ENCODE data around the gene CSN3. TPM values are rescaled to one million over a fixed set of nuclear protein-coding genes. Genes with fewer than 3 reads are reported as not detected.
"Not testable (repeated sequence)": the region's sequence is repeated elsewhere in the genome, so short reads cannot be mapped to it uniquely, and the experiment has no call there.

The CSN3 gene
- total and polyA plus RNA-seq, 9 donors = not detected

DNA sequence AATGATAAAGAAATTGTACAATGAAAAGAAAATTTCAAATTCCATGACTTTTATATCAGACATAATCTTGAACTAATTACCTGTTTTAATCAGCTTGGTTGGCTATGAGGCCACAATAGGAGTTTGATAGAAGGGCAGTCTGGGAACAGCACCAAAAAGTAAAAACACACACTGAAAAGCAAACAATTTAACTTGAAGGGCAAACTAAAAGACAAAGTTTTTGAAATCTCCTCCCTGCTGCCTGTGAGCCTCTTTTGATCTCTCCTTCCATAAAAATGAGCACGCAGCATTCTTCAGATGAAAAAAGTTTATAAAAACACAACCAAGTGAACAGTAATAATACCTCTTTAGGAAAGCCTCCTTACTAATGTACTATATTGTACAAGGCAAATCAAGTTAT is 38.8 kb upstream of the CSN3 start:
- H3K36me3 ChIP-seq = no peaks in the 10 kb centered on the region
- no peaks in the 10 kb centered on the region for H3K4me1 ChIP-seq (ENCODE audit: insufficient read depth)
- 37 to 75% (median 54%) methylated on average over 1 of the region's 1 CpG for WGBS, 3 donors
- H3K9me3 ChIP-seq = no peaks in the 10 kb centered on the region
- TF ChIP-seq, protein P1, sequence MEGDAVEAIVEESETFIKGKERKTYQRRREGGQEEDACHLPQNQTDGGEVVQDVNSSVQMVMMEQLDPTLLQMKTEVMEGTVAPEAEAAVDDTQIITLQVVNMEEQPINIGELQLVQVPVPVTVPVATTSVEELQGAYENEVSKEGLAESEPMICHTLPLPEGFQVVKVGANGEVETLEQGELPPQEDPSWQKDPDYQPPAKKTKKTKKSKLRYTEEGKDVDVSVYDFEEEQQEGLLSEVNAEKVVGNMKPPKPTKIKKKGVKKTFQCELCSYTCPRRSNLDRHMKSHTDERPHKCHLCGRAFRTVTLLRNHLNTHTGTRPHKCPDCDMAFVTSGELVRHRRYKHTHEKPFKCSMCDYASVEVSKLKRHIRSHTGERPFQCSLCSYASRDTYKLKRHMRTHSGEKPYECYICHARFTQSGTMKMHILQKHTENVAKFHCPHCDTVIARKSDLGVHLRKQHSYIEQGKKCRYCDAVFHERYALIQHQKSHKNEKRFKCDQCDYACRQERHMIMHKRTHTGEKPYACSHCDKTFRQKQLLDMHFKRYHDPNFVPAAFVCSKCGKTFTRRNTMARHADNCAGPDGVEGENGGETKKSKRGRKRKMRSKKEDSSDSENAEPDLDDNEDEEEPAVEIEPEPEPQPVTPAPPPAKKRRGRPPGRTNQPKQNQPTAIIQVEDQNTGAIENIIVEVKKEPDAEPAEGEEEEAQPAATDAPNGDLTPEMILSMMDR (IDR thresholded peaks at IDR 0.05) = no peak
- TF ChIP-seq POLR2A (IDR thresholded peaks at IDR 0.05) = no peak
- H3K27ac ChIP-seq = no peak overlapping the region
- DNase-seq = no peak
- intact Hi-C loops (cut with DNase I) = no loop called here
- no peaks in the 10 kb centered on the region for H3K27me3 ChIP-seq
- no peak overlapping the region for H3K4me3 ChIP-seq

DNA sequence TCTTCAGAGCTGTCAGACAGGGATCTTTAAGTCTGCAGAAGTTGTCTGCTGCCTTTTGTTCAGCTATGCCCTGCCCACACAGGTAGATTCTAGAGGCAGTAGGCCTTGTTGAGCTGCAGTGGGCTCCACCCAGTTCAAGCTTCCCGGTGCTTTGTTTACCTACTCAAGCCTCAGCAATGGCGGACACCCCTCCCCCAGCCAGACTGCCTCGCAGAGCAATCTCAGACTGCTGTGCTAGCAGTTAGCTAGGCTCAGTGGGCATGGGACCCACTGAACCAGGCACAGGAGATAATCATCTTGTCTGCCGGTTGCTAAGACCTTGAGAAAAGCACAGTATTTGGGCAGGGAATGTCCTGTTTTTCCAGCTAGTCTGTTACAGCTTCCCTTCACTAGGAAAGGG is 29.6 kb upstream of the CSN3 start:
- 75 to 78% (median 78%) methylated on average over 4 of the region's 4 CpGs for WGBS, 3 donors
- intact Hi-C loops (cut with DNase I) = not testable (repeated sequence)

DNA sequence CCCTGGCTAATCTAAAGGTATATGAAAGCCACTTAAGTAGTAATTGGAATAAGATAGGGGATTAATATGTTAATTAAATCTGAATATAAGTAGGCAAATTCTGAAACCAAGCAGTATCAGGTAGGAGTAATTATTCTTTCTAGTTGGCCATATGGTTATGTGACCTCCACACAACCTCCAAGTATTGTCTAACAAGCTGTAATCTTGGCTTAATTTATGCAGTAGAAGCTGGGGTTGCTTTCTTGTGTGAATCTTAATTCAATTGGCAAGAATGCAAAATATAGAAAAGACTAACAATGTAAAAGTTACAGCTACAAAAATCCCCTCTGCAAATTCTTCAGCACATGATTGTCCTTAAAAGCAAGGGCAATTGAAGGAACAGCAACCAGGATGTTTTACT is 26.3 kb upstream of the CSN3 start:
- H3K4me3 ChIP-seq; H3K27ac ChIP-seq; DNase-seq; intact Hi-C loops (cut with DNase I); H3K9me3 ChIP-seq; H3K27me3 ChIP-seq; H3K4me1 ChIP-seq (ENCODE audit: insufficient read depth); H3K36me3 ChIP-seq: not testable (repeated sequence)

More for the DNA sequence above, 29.6 kb upstream of the CSN3 start:
- not testable (repeated sequence) for H3K4me1 ChIP-seq (ENCODE audit: insufficient read depth); H3K4me3 ChIP-seq; H3K9me3 ChIP-seq; H3K27ac ChIP-seq; H3K36me3 ChIP-seq; H3K27me3 ChIP-seq; DNase-seq

DNA sequence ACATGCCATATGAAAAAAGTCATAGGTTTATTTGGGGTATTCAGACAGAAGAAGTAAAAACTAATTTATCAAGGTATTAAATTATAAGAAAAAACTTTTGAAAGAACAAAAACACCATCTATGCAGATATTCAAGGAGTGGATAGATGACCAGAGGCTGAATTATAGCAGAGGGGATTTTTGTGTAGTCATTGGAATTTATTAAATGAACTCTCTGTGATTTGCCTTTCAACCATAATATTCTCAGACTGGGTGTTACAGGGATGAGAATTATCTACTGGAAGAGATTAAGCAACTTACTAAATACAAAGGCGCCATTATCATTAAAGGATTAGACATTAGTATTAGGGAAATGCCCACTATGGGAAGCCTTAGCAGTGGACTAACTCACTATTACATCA is 25.8 kb upstream of the CSN3 start:
- DNase-seq; H3K4me3 ChIP-seq; H3K36me3 ChIP-seq; H3K4me1 ChIP-seq (ENCODE audit: insufficient read depth); H3K9me3 ChIP-seq; H3K27me3 ChIP-seq; H3K27ac ChIP-seq; intact Hi-C loops (cut with DNase I): not testable (repeated sequence)
- WGBS, 3 donors = 90 to 100% (median 98%) methylated on average over 1 of the region's 1 CpG

DNA sequence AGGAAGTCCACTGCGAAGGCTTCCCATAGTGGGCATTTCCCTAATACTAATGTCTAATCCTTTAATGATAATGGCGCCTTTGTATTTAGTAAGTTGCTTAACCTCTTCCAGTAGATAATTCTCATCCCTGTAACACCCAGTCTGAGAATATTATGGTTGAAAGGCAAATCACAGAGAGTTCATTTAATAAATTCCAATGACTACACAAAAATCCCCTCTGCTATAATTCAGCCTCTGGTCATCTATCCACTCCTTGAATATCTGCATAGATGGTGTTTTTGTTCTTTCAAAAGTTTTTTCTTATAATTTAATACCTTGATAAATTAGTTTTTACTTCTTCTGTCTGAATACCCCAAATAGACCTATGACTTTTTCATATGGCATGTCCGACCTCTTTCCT is 21.0 kb upstream of the CSN3 start:
- not testable (repeated sequence) for H3K36me3 ChIP-seq; H3K27ac ChIP-seq; H3K4me1 ChIP-seq (ENCODE audit: insufficient read depth); H3K27me3 ChIP-seq; H3K9me3 ChIP-seq; DNase-seq; H3K4me3 ChIP-seq
- intact Hi-C loops (cut with DNase I) = loop anchor here in 1 of 4 donors (5.0 kb wide), 1 partner anchor 1336 kb away; no protein-coding TSS in a partner anchor
- WGBS, 3 donors = 81 to 95% (median 92%) methylated on average over 3 of the region's 3 CpGs

DNA sequence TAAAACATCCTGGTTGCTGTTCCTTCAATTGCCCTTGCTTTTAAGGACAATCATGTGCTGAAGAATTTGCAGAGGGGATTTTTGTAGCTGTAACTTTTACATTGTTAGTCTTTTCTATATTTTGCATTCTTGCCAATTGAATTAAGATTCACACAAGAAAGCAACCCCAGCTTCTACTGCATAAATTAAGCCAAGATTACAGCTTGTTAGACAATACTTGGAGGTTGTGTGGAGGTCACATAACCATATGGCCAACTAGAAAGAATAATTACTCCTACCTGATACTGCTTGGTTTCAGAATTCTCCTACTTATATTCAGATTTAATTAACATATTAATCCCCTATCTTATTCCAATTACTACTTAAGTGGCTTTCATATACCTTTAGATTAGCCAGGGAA is 20.6 kb upstream of the CSN3 start:
- intact Hi-C loops (cut with DNase I) = loop anchor here in 1 of 4 donors (5.0 kb wide), 1 partner anchor 1335 kb away; no protein-coding TSS in a partner anchor
- H3K27ac ChIP-seq; H3K27me3 ChIP-seq; H3K9me3 ChIP-seq; H3K4me1 ChIP-seq (ENCODE audit: insufficient read depth); H3K4me3 ChIP-seq; H3K36me3 ChIP-seq; DNase-seq: not testable (repeated sequence)

DNA sequence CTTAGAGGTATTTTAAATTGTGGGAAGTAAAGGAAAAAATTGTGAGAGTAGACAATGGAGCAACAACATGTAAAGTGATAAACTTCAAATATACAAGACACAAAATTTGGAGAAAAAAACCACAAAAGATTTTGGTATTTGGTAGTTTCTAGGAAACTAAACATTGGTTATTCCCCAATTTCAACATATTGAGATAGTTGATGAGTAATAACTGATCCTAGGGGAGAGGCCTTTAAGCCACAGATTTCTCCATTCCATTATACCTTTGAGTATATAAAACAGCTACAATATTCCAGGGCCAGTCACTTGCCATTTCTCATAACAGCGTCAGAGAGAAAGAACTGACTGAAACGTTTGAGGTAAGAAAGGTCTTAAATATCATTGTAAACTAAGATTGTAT is 16.6 kb upstream of the CSN3 start, which contains the start of gene FDCSP:
Gene FDCSP, plus strand, starts transcription at position 301 of the 400 bp plus-strand sequence. CDS start 5,071 bp downstream, outside the sequence.
- Histone ChIP-seq H3K36me3 (no peaks in the 10 kb centered on the region), H3K27ac (no peak within 1 kb of the TSS), H3K9me3 (no peaks in the 10 kb centered on the region), H3K4me3 (no peak within 1 kb of the TSS), H3K27me3 (no peaks in the 10 kb centered on the region), H3K4me1 (ENCODE audit: insufficient read depth) (no peaks in the 10 kb centered on the region)
- intact Hi-C loops (cut with DNase I) = no loop called here
- 31 to 46% (median 42%) methylated on average over 2 of the region's 2 CpGs for WGBS, 3 donors
- no peak for DNase-seq
- TF ChIP-seq, protein P1 (IDR thresholded peaks at IDR 0.05) = no peak
- TF ChIP-seq EP300 (IDR thresholded peaks at IDR 0.05) (no peak), POLR2A (IDR thresholded peaks at IDR 0.05) (no peak)

Measured in ovary (tissue), 9 donors.